WTC11 (cell line): ENCODE results near the gene ACTR6. TPM values are rescaled to one million over a fixed set of nuclear protein-coding genes. Genes with fewer than 3 reads are reported as not detected.

Source experiments
- ATAC-seq: fragments of 200-7000 bp; cut with Tn5 transposase; 2 replicates; pipeline ENCODE4 v1.10.0; 2021; ENCODE audit warnings: mild to moderate bottlenecking, moderate library complexity
- CTCF ChIA-PET: fragments of 300-600 bp; sonication (Branson Sonifier 250); formaldehyde crosslinking; loops from one replicate; lab custom pipeline; 2021; ENCODE audit warnings: antibody characterized with exemption; lab: Charles Lee
- POLR2A ChIA-PET: fragments of 350-600 bp; sonication (Branson Sonifier 250); formaldehyde crosslinking; loops from one replicate; lab custom pipeline; 2021; ENCODE audit warnings: antibody characterized with exemption; lab: Charles Lee
- DNase-seq: peaks from one replicate; pipeline ENCODE4 v3.0.0; 2021; ENCODE audit warnings: low spot score
- H3K27ac Mint-ChIP-seq: 2 replicates; pipeline ENCODE4 v1.8.0; 2021; ENCODE audit warnings: mixed read lengths
- H3K27me3 Mint-ChIP-seq: 2 replicates; pipeline ENCODE4 v1.8.0; 2021; ENCODE audit warnings: low read depth, mild to moderate bottlenecking, moderate library complexity, mixed read lengths
- H3K36me3 Mint-ChIP-seq: 2 replicates; pipeline ENCODE4 v1.8.0; 2021; ENCODE audit warnings: mixed read lengths
- H3K4me1 Mint-ChIP-seq: 2 replicates; pipeline ENCODE4 v1.8.0; 2022; ENCODE audit warnings: mixed read lengths
- H3K4me3 Mint-ChIP-seq: 2 replicates; pipeline ENCODE4 v1.8.0; 2021; ENCODE audit warnings: mild to moderate bottlenecking, moderate library complexity, mixed read lengths
- H3K9me3 Mint-ChIP-seq: 2 replicates; pipeline ENCODE4 v1.8.0; 2021; ENCODE audit warnings: mixed read lengths
- CBFB ChIP-seq: sonication (generic); formaldehyde crosslinking; IDR thresholded peaks from 2 replicates; pipeline ENCODE4 v1.8.1; 2022; ENCODE audit warnings: mild to moderate bottlenecking, low read depth, missing genetic modification reagents
- ELF4 ChIP-seq: sonication (generic); formaldehyde crosslinking; IDR thresholded peaks from 2 replicates; pipeline ENCODE4 v1.8.1; 2022; ENCODE audit warnings: low read depth, mild to moderate bottlenecking, moderate library complexity, missing genetic modification reagents
- GABPB1 ChIP-seq: sonication (generic); formaldehyde crosslinking; IDR thresholded peaks from 2 replicates; pipeline ENCODE4 v1.8.1; 2023; ENCODE audit warnings: mild to moderate bottlenecking, missing genetic modification reagents
- JAZF1 ChIP-seq: fragments of 250-450 bp; sonication (Bioruptor Pico); IDR thresholded peaks from 2 replicates; pipeline ENCODE4 v1.9.0; 2021; ENCODE audit warnings: moderate library complexity, mild to moderate bottlenecking, inconsistent platforms
- MYBL2 ChIP-seq: sonication (generic); formaldehyde crosslinking; IDR thresholded peaks from 2 replicates; pipeline ENCODE4 v1.8.1; 2023; ENCODE audit warnings: mild to moderate bottlenecking, moderate library complexity, missing genetic modification reagents
- NFATC4 ChIP-seq: fragments of 250-450 bp; sonication (Bioruptor Pico); IDR thresholded peaks from 2 replicates; pipeline ENCODE4 v1.9.0; 2021; ENCODE audit warnings: mild to moderate bottlenecking
- NR2C2 ChIP-seq: sonication (generic); formaldehyde crosslinking; IDR thresholded peaks from 2 replicates; pipeline ENCODE4 v1.8.0; 2022; ENCODE audit warnings: mild to moderate bottlenecking, missing genetic modification reagents
- OVOL2 ChIP-seq: fragments of 250-450 bp; sonication (Bioruptor Pico); IDR thresholded peaks from 2 replicates; pipeline ENCODE4 v1.9.0; 2021; ENCODE audit warnings: mild to moderate bottlenecking, borderline replicate concordance
- PRRX2 ChIP-seq: fragments of 250-450 bp; sonication (Bioruptor Pico); IDR thresholded peaks from 2 replicates; pipeline ENCODE4 v1.8.0; 2021; ENCODE audit warnings: mild to moderate bottlenecking
- TP53 ChIP-seq: sonication (generic); formaldehyde crosslinking; IDR thresholded peaks from 2 replicates; pipeline ENCODE4 v1.8.1; 2023; ENCODE audit warnings: mild to moderate bottlenecking, missing genetic modification reagents
- ZBTB21 ChIP-seq: sonication (generic); formaldehyde crosslinking; IDR thresholded peaks from 2 replicates; pipeline ENCODE4 v1.8.1; 2023; ENCODE audit warnings: mild to moderate bottlenecking, missing genetic modification reagents, borderline replicate concordance
- ZNF121 ChIP-seq: sonication (generic); formaldehyde crosslinking; IDR thresholded peaks from 2 replicates; pipeline ENCODE4 v1.8.0; 2023; ENCODE audit warnings: missing genetic modification reagents
- ZNF219 ChIP-seq: sonication (generic); formaldehyde crosslinking; IDR thresholded peaks from 2 replicates; pipeline ENCODE4 v1.8.0; 2023; ENCODE audit warnings: missing genetic modification reagents, mild to moderate bottlenecking, borderline replicate concordance
- total RNA-seq: library from RNA; stranded (reverse); gene quantifications from 3 replicates; pipeline ENCODE4 v1.2.3, GENCODE V29; 2021
- TF ChIP-seq, protein P1 (sequence below): fragments of 250-450 bp; sonication (Bioruptor Pico); IDR thresholded peaks from 2 replicates; pipeline ENCODE4 v1.9.0; 2021; ENCODE audit warnings: mild to moderate bottlenecking, borderline replicate concordance
- TF ChIP-seq, protein P2 (sequence below): sonication (generic); formaldehyde crosslinking; IDR thresholded peaks from 2 replicates; pipeline ENCODE4 v1.8.0; 2023; ENCODE audit warnings: missing genetic modification reagents
- TF ChIP-seq, protein P3 (sequence below): sonication (generic); formaldehyde crosslinking; IDR thresholded peaks from 2 replicates; pipeline ENCODE4 v1.8.1; 2022; ENCODE audit warnings: mild to moderate bottlenecking, missing genetic modification reagents, moderate library complexity, borderline replicate concordance
- TF ChIP-seq, protein P4 (sequence below): sonication (generic); formaldehyde crosslinking; IDR thresholded peaks from 2 replicates; pipeline ENCODE4 v1.8.1; 2023; ENCODE audit warnings: mild to moderate bottlenecking, missing genetic modification reagents, borderline replicate concordance
- TF ChIP-seq, protein P5 (sequence below): sonication (generic); formaldehyde crosslinking; IDR thresholded peaks from 2 replicates; pipeline ENCODE4 v1.8.0; 2022; ENCODE audit warnings: missing genetic modification reagents
- TF ChIP-seq, protein P6 (sequence below): sonication (generic); formaldehyde crosslinking; IDR thresholded peaks from 2 replicates; pipeline ENCODE4 v1.8.1; 2022; ENCODE audit warnings: missing genetic modification reagents, borderline replicate concordance

Gene ACTR6
- total RNA-seq, 1 experiment from 2014 or later = 37.6 TPM

DNA sequence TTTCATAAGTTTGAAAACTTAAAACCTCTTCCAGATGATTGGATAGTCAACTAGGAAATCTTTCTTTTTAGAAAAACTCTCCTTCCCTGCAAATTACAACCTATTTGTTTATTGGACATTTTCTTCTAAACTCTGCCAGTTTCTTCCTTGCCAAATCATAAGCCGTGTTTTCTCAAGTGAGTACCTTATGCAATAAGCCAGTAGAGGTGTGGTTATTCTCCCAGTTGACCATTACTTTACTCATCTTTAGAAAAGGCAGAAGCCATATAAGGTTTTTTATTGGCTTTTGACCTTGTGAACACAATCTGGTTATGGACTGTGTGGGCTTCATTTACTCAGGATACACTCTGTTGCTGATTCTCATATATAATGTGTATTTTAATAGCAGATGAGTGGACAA lies 14.6 kb downstream of the ACTR6 start:
- no peak for TF ChIP-seq CBFB (CRISPR knock-in tag)
- no peak for TF ChIP-seq PRRX2 (CRISPR knock-in tag)
- TF ChIP-seq, protein P1, sequence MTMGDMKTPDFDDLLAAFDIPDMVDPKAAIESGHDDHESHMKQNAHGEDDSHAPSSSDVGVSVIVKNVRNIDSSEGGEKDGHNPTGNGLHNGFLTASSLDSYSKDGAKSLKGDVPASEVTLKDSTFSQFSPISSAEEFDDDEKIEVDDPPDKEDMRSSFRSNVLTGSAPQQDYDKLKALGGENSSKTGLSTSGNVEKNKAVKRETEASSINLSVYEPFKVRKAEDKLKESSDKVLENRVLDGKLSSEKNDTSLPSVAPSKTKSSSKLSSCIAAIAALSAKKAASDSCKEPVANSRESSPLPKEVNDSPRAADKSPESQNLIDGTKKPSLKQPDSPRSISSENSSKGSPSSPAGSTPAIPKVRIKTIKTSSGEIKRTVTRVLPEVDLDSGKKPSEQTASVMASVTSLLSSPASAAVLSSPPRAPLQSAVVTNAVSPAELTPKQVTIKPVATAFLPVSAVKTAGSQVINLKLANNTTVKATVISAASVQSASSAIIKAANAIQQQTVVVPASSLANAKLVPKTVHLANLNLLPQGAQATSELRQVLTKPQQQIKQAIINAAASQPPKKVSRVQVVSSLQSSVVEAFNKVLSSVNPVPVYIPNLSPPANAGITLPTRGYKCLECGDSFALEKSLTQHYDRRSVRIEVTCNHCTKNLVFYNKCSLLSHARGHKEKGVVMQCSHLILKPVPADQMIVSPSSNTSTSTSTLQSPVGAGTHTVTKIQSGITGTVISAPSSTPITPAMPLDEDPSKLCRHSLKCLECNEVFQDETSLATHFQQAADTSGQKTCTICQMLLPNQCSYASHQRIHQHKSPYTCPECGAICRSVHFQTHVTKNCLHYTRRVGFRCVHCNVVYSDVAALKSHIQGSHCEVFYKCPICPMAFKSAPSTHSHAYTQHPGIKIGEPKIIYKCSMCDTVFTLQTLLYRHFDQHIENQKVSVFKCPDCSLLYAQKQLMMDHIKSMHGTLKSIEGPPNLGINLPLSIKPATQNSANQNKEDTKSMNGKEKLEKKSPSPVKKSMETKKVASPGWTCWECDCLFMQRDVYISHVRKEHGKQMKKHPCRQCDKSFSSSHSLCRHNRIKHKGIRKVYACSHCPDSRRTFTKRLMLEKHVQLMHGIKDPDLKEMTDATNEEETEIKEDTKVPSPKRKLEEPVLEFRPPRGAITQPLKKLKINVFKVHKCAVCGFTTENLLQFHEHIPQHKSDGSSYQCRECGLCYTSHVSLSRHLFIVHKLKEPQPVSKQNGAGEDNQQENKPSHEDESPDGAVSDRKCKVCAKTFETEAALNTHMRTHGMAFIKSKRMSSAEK (CRISPR knock-in tag) = no peak
- no peak for TF ChIP-seq GABPB1 (CRISPR knock-in tag)
- TF ChIP-seq, protein P2, sequence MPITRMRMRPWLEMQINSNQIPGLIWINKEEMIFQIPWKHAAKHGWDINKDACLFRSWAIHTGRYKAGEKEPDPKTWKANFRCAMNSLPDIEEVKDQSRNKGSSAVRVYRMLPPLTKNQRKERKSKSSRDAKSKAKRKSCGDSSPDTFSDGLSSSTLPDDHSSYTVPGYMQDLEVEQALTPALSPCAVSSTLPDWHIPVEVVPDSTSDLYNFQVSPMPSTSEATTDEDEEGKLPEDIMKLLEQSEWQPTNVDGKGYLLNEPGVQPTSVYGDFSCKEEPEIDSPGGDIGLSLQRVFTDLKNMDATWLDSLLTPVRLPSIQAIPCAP (CRISPR knock-in tag) = no peak
- no peak for TF ChIP-seq OVOL2 (CRISPR knock-in tag)
- TF ChIP-seq MYBL2 (CRISPR knock-in tag) = no peak
- H3K27ac Mint-ChIP-seq = 0 out of 2 replicates have a peak overlapping the region, but pooled peaks have one; percentile 4
- POLR2A ChIA-PET = no interaction called here
- peaks cover 32% of the 10 kb centered on the region for H3K36me3 Mint-ChIP-seq
- no peak for DNase-seq
- CTCF ChIA-PET = no interaction called here
- H3K4me3 Mint-ChIP-seq = no peak overlapping the region
- no peaks in the 10 kb centered on the region for H3K4me1 Mint-ChIP-seq
- no peaks in the 10 kb centered on the region for H3K27me3 Mint-ChIP-seq
- no peak for ATAC-seq
- H3K9me3 Mint-ChIP-seq = no peaks in the 10 kb centered on the region

DNA sequence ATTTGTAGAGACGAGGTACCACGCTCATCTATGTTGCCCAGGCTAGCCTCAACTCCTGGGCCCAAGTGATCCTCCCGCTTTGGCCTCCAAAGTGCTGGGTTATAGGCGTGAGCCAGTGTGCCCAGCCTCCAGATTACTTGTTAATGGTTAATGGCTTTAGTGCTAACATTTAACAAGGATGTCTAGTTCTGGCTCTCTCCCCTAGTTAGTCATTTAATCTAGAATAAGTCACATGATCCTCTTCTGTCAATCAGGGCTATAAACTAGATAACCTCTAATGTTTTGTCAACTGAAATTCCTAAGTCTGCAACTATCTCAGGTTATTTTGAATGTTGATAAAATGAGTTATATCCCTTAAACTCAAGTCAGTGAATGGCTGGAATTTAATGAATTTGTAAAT lies 15.7 kb downstream of the ACTR6 start:
- DNase-seq (no peak), ATAC-seq (no peak)
- Mint-ChIP-seq H3K4me1 (no peaks in the 10 kb centered on the region), H3K4me3 (no peak overlapping the region), H3K36me3 (peaks cover 29% of the 10 kb centered on the region), H3K27ac (no peak overlapping the region), H3K27me3 (no peaks in the 10 kb centered on the region), H3K9me3 (no peaks in the 10 kb centered on the region)
- ChIA-PET CTCF (no interaction called here), POLR2A (no interaction called here)
- TF ChIP-seq TP53 (no peak), JAZF1 (CRISPR knock-in tag) (no peak), ZNF219 (CRISPR knock-in tag) (no peak), ELF4 (CRISPR knock-in tag) (no peak), NR2C2 (CRISPR knock-in tag) (no peak), ZNF121 (CRISPR knock-in tag) (no peak), ZBTB21 (no peak), MYBL2 (CRISPR knock-in tag) (no peak), NFATC4 (no peak)
- TF ChIP-seq, protein P2 (CRISPR knock-in tag) = no peak
- TF ChIP-seq, protein P3, sequence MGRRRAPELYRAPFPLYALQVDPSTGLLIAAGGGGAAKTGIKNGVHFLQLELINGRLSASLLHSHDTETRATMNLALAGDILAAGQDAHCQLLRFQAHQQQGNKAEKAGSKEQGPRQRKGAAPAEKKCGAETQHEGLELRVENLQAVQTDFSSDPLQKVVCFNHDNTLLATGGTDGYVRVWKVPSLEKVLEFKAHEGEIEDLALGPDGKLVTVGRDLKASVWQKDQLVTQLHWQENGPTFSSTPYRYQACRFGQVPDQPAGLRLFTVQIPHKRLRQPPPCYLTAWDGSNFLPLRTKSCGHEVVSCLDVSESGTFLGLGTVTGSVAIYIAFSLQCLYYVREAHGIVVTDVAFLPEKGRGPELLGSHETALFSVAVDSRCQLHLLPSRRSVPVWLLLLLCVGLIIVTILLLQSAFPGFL = no peak
- TF ChIP-seq, protein P4, sequence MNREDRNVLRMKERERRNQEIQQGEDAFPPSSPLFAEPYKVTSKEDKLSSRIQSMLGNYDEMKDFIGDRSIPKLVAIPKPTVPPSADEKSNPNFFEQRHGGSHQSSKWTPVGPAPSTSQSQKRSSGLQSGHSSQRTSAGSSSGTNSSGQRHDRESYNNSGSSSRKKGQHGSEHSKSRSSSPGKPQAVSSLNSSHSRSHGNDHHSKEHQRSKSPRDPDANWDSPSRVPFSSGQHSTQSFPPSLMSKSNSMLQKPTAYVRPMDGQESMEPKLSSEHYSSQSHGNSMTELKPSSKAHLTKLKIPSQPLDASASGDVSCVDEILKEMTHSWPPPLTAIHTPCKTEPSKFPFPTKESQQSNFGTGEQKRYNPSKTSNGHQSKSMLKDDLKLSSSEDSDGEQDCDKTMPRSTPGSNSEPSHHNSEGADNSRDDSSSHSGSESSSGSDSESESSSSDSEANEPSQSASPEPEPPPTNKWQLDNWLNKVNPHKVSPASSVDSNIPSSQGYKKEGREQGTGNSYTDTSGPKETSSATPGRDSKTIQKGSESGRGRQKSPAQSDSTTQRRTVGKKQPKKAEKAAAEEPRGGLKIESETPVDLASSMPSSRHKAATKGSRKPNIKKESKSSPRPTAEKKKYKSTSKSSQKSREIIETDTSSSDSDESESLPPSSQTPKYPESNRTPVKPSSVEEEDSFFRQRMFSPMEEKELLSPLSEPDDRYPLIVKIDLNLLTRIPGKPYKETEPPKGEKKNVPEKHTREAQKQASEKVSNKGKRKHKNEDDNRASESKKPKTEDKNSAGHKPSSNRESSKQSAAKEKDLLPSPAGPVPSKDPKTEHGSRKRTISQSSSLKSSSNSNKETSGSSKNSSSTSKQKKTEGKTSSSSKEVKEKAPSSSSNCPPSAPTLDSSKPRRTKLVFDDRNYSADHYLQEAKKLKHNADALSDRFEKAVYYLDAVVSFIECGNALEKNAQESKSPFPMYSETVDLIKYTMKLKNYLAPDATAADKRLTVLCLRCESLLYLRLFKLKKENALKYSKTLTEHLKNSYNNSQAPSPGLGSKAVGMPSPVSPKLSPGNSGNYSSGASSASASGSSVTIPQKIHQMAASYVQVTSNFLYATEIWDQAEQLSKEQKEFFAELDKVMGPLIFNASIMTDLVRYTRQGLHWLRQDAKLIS (CRISPR knock-in tag) = no peak
- TF ChIP-seq, protein P5, sequence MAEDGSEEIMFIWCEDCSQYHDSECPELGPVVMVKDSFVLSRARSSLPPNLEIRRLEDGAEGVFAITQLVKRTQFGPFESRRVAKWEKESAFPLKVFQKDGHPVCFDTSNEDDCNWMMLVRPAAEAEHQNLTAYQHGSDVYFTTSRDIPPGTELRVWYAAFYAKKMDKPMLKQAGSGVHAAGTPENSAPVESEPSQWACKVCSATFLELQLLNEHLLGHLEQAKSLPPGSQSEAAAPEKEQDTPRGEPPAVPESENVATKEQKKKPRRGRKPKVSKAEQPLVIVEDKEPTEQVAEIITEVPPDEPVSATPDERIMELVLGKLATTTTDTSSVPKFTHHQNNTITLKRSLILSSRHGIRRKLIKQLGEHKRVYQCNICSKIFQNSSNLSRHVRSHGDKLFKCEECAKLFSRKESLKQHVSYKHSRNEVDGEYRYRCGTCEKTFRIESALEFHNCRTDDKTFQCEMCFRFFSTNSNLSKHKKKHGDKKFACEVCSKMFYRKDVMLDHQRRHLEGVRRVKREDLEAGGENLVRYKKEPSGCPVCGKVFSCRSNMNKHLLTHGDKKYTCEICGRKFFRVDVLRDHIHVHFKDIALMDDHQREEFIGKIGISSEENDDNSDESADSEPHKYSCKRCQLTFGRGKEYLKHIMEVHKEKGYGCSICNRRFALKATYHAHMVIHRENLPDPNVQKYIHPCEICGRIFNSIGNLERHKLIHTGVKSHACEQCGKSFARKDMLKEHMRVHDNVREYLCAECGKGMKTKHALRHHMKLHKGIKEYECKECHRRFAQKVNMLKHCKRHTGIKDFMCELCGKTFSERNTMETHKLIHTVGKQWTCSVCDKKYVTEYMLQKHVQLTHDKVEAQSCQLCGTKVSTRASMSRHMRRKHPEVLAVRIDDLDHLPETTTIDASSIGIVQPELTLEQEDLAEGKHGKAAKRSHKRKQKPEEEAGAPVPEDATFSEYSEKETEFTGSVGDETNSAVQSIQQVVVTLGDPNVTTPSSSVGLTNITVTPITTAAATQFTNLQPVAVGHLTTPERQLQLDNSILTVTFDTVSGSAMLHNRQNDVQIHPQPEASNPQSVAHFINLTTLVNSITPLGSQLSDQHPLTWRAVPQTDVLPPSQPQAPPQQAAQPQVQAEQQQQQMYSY (CRISPR knock-in tag) = no peak
- TF ChIP-seq, protein P6, sequence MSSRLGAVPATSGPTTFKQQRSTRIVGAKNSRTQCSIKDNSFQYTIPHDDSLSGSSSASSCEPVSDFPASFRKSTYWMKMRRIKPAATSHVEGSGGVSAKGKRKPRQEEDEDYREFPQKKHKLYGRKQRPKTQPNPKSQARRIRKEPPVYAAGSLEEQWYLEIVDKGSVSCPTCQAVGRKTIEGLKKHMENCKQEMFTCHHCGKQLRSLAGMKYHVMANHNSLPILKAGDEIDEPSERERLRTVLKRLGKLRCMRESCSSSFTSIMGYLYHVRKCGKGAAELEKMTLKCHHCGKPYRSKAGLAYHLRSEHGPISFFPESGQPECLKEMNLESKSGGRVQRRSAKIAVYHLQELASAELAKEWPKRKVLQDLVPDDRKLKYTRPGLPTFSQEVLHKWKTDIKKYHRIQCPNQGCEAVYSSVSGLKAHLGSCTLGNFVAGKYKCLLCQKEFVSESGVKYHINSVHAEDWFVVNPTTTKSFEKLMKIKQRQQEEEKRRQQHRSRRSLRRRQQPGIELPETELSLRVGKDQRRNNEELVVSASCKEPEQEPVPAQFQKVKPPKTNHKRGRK = no peak
